Measurements from ENCODE around the gene SETD3.

SETD3 gene

GRCh38 chr14:99424306-99424877 is 56.3 kb downstream of the SETD3 start:
- DNase-seq (ENCODE audit: low read depth, low spot score) = peak; percentile 61

- no peak for DNase-seq (ENCODE audit: low read depth, low spot score)
Measured at GRCh38 chr14:99423434-99423833, 57.2 kb downstream of the SETD3 start.

GRCh38 chr14:99422228-99423010 is 58.2 kb downstream of the SETD3 start:
- DNase-seq (ENCODE audit: low read depth, low spot score) = no peak

GRCh38 chr14:99420711-99421110 is 59.9 kb downstream of the SETD3 start:
- peak; percentile 23 for DNase-seq (ENCODE audit: low read depth, low spot score)

GRCh38 chr14:99419905-99420304 is 60.8 kb downstream of the SETD3 start:
- DNase-seq (ENCODE audit: low read depth, low spot score) = no peak

GRCh38 chr14:99418242-99418641 is 62.4 kb downstream of the SETD3 start:
- no peak for DNase-seq (ENCODE audit: low read depth, low spot score)

GRCh38 chr14:99416909-99417308 is 63.8 kb downstream of the SETD3 start:
- DNase-seq (ENCODE audit: low read depth, low spot score) = no peak

- DNase-seq (ENCODE audit: low read depth, low spot score) = peak; percentile 62
Measured at GRCh38 chr14:99415496-99416281, 65.0 kb downstream of the SETD3 start.

- DNase-seq (ENCODE audit: low read depth, low spot score) = no peak
Measured at GRCh38 chr14:99413911-99414310, 66.7 kb downstream of the SETD3 start.

GRCh38 chr14:99413172-99413571 is 67.5 kb downstream of the SETD3 start:
- DNase-seq (ENCODE audit: low read depth, low spot score) = no peak

GRCh38 chr14:99412117-99413061 is 68.3 kb downstream of the SETD3 start:
- peak; percentile 71 for DNase-seq (ENCODE audit: low read depth, low spot score)

GRCh38 chr14:99410019-99410418 is 70.6 kb downstream of the SETD3 start:
- no peak for DNase-seq (ENCODE audit: low read depth, low spot score)

GRCh38 chr14:99408971-99409289 is 71.7 kb downstream of the SETD3 start:
- no peak for DNase-seq (ENCODE audit: low read depth, low spot score)

- DNase-seq (ENCODE audit: low read depth, low spot score) = no peak
Measured at GRCh38 chr14:99408286-99408970, 72.2 kb downstream of the SETD3 start.

GRCh38 chr14:99407416-99407815 is 73.2 kb downstream of the SETD3 start:
- DNase-seq (ENCODE audit: low read depth, low spot score) = no peak

GRCh38 chr14:99402950-99403349 is 77.7 kb downstream of the SETD3 start:
- DNase-seq (ENCODE audit: low read depth, low spot score) = no peak

GRCh38 chr14:99402285-99402648 is 78.4 kb downstream of the SETD3 start:
- no peak for DNase-seq (ENCODE audit: low read depth, low spot score)

- no peak for DNase-seq (ENCODE audit: low read depth, low spot score)
Measured at GRCh38 chr14:99401621-99402284, 78.9 kb downstream of the SETD3 start.

GRCh38 chr14:99401211-99401610 is 79.4 kb downstream of the SETD3 start:
- no peak for DNase-seq (ENCODE audit: low read depth, low spot score)

GRCh38 chr14:99397698-99398097 is 83.0 kb downstream of the SETD3 start:
- no peak for DNase-seq (ENCODE audit: low read depth, low spot score)

Measured in ELF-1 (cell line).